ENCODE results near the gene PLCB2.

GRCh38 chr15:40293905-40294895 is 13.5 kb downstream of the PLCB2 start:
- no peak for TF ChIP-seq CTCF (IDR thresholded peaks at IDR 0.05)
- TF ChIP-seq ZFX (IDR thresholded peaks at IDR 0.05; ENCODE audit: borderline replicate concordance), result no peak
